Stimulated activated naive B cell treated with anti-CD40 and anti-IgM and Interleukin-4, amounts not matched to agents 10 μg/mL and 1 μg/mL and 100 μg/mL, for 72 hours (primary cell): Measurements from ENCODE around the gene NPM1.

Experiments used
- ATAC-seq, 2 donors: fragments of 150-1000 bp; cut with Tn5 transposase; replicated peaks; 2 replicates each; pipeline ENCODE4 v1.10.0; 2021; ENCODE audit warnings: moderate library complexity in 1 of 2
- DNase-seq: peaks from one replicate; pipeline ENCODE4 v3.0.0; 2021
- H3K27ac Mint-ChIP-seq: one replicate; pipeline ENCODE4 v1.8.0; 2022; ENCODE audit warnings: mild to moderate bottlenecking, mixed read lengths
- H3K27me3 Mint-ChIP-seq, 2 donors: one replicate each; pipeline ENCODE4 v1.8.0; 2022; ENCODE audit warnings: mixed read lengths in 2 of 2
- H3K36me3 Mint-ChIP-seq, 2 donors: one replicate each; pipeline ENCODE4 v1.8.0; 2022; ENCODE audit warnings: mixed read lengths in 2 of 2, mild to moderate bottlenecking in 1 of 2
- H3K4me1 Mint-ChIP-seq, 2 donors: one replicate each; pipeline ENCODE4 v1.8.0; 2022; ENCODE audit warnings: mixed read lengths in 2 of 2, mild to moderate bottlenecking in 1 of 2
- H3K4me3 Mint-ChIP-seq, 2 donors: one replicate each; pipeline ENCODE4 v1.8.0; 2022; ENCODE audit warnings: mild to moderate bottlenecking in 2 of 2, mixed read lengths in 2 of 2, moderate library complexity in 1 of 2
- H3K9me3 Mint-ChIP-seq, 2 donors: one replicate each; pipeline ENCODE4 v1.8.0; 2022; ENCODE audit warnings: mixed read lengths in 2 of 2, mild to moderate bottlenecking in 1 of 2

NPM1 gene

DNA sequence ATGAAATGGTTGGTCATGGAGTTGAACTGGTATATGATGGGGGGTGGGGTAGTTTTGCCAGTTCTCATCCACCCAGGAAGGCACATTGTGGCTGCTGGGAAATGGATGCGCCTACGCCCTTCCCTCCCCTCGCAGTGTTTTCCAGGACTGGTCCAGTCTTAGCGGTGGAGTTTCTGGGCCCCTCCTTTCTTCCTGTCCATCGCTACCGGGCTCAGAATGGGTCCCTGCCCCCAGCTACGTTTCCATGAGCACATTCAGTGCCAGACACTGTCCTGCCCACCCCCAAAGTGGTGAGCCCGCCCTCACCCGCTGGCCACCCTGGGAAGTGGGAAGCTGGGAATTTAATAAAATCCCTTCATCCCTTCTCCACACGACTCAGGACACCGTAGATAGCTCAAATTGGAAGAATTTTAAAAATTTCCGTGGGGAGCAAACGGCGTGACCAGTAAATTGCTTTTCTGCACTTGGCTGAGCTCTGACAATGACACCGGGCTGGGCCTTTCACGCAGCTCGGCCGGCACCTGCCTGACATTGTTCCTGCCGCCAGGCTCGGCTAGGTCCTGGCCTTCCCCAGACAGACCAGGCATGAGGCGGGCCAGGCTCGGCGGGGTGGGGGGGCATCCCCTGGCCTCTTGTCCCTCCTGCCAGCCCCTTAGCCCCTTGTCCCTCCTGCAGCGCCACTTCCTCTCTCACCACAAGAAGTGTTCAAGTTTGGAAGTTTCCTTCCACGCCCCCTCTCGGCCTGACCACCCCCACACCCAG, 35.4 kb downstream of the NPM1 start:
- peaks cover 10 to 24% of the 10 kb centered on the region in 2 donors for H3K4me1 Mint-ChIP-seq
- H3K36me3 Mint-ChIP-seq = no peaks in the 10 kb centered on the region
- no peaks in the 10 kb centered on the region for H3K9me3 Mint-ChIP-seq
- DNase-seq (no peak), ATAC-seq (no peak)
- no peak overlapping the region for H3K27ac Mint-ChIP-seq
- peaks cover 19 to 40% of the 10 kb centered on the region in 2 donors for H3K27me3 Mint-ChIP-seq
- no peak overlapping the region for H3K4me3 Mint-ChIP-seq

DNA sequence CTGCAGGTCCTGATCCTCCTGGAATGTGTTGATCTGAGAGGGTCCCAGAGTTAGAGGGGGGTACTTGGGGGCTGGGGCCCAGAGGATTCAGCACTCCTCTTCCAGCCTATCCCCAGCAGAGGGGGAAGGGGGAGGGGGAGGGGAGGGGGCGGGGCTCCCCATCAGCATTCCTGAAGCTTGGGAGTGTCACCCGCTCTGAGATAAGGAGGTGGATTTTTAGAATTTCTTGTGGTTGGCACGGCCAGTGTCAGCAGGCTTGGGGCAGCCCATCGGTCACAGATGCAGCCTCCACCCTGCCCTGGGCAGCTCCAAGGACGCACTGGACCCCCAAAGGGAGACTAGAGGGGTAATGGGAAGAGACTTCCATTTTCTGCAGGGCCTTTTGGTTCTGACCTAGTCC, 37.1 kb downstream of the NPM1 start:
- H3K36me3 Mint-ChIP-seq = no peaks in the 10 kb centered on the region
- DNase-seq (no peak), ATAC-seq (no peak)
- H3K4me1 Mint-ChIP-seq = peaks cover 5 to 14% of the 10 kb centered on the region in 2 donors
- no peak overlapping the region for H3K4me3 Mint-ChIP-seq
- peaks cover 23 to 38% of the 10 kb centered on the region in 2 donors for H3K27me3 Mint-ChIP-seq
- H3K27ac Mint-ChIP-seq = no peak overlapping the region
- no peaks in the 10 kb centered on the region for H3K9me3 Mint-ChIP-seq

DNA sequence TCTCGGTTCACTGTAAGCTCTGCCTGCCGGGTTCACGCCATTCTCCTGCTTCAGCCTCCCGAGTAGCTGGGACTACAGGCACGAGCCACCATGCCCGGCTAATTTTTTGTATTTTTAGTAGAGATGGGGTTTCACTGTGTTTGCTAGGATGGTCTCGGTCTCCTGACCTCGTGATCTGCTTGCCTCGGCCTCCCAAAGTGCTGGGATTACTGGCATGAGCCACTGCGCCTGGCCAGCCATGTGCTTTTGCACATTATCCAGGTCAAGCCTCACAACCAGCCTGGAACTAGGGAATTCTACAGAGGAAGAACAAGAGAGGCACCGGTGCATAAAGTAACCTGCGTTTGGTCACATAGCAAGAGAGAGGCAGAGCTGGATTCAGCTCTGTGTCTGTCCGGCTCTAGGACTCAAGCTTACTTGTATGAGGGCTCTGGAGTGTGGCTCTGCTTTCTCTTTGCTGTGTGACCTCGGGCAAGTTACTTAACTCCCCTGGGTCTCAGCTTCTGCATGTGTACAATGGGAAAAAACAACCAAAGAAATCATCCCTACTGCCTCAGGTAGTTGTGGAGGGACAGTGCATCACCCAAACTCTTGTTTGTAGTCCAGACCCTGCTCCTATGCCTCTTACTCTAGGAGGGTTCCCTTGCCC, 38.1 kb downstream of the NPM1 start:
- Mint-ChIP-seq H3K36me3 (no peaks in the 10 kb centered on the region), H3K4me3 (no peak overlapping the region), H3K4me1 (peaks cover 3 to 6% of the 10 kb centered on the region in 2 donors), H3K9me3 (no peaks in the 10 kb centered on the region), H3K27ac (no peak overlapping the region), H3K27me3 (peaks cover 18 to 32% of the 10 kb centered on the region in 2 donors)
- no peak for DNase-seq
- no peak for ATAC-seq

DNA sequence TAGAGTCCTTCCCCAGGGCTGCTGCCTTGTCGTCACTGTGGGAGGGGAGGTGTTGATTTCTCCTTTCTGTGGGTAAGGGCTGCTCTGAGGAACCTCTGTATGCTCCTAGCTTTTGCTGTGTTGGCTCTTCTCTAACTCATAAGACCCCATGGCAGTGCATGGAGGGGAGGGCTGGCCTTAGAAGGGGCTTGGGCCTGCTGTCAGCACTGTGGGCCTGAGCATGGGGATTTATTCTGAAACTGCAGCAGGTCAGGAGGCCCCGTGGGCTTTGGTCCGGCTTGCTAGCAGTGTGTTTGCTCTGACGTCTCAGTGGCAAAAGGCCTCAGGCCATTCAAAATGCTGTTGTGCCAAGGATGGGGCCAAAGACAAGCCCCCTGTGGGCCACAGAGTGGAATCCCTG, 38.6 kb downstream of the NPM1 start:
- H3K9me3 Mint-ChIP-seq = no peaks in the 10 kb centered on the region
- no peak overlapping the region for H3K4me3 Mint-ChIP-seq
- ATAC-seq = no peak
- peaks cover 0 to under 1% of the 10 kb centered on the region in 2 donors for H3K4me1 Mint-ChIP-seq
- DNase-seq = no peak
- H3K27ac Mint-ChIP-seq = no peak overlapping the region
- no peaks in the 10 kb centered on the region for H3K36me3 Mint-ChIP-seq
- peaks cover 12 to 27% of the 10 kb centered on the region in 2 donors for H3K27me3 Mint-ChIP-seq

DNA sequence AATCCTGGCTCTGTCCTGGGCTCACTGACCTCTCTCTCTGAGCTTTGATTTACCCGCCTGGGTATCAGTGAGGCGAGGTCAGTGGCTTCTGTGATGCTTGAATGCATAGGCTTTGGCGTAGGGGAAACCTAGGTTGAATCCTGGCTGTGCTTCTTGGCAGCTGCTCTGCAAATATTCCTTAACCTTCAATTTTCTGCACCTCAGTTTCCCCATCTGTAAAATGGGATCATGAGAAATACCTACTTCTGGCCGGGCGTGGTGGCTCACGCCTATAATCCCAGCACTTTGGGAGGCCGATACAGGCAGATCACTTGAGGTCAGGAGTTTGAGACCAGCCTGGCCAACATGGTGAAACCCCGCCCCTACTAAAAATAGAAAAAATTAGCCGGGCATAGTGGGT, 39.0 kb downstream of the NPM1 start:
- Mint-ChIP-seq H3K9me3 (no peaks in the 10 kb centered on the region), H3K4me3 (no peak overlapping the region), H3K27me3 (peaks cover 8 to 22% of the 10 kb centered on the region in 2 donors), H3K4me1 (no peaks in the 10 kb centered on the region), H3K36me3 (no peaks in the 10 kb centered on the region), H3K27ac (no peak overlapping the region)
- DNase-seq (no peak), ATAC-seq (no peak)

DNA sequence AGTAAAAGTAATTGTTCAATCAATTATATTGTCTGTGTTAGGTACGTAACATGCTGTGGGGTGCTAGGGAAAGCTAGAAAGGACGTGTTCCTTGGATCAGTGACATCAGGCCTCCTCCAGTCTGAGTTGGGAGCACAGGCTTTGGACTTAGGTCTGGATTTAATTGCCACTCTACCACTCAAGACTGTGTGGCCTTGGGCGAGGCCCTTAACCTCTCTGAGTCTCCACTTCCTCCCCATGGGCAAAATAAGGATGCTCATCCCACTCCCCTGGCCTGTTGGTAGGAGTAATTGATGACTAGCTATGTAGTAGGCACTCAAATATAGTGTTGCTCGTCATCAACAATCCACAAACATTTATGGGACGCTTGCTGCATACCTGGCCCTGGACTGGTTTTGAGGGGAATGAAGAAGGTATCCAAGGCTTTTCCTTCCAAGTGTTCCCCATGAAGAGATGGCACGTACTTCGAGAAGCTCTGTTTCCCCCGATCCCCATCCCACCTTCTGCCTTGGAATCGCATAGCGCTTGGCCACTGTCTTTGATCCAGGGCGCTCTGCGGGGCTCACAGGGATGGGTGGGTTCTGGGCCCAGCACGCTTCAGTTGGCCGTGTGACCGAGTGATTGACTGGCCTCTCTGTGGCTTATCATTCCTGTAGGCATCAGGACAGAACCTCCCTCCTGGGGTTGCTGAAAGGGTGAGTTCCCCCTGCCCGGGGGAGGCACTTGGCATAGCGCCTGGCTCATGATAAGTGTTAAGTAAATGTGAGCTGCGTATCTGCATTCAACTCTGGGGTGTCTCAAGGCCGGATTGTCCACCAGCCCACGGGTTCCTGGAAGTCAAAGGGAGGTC, 39.9 kb downstream of the NPM1 start:
- Mint-ChIP-seq H3K27ac (no peak overlapping the region), H3K36me3 (no peaks in the 10 kb centered on the region), H3K4me3 (no peak overlapping the region)

DNA sequence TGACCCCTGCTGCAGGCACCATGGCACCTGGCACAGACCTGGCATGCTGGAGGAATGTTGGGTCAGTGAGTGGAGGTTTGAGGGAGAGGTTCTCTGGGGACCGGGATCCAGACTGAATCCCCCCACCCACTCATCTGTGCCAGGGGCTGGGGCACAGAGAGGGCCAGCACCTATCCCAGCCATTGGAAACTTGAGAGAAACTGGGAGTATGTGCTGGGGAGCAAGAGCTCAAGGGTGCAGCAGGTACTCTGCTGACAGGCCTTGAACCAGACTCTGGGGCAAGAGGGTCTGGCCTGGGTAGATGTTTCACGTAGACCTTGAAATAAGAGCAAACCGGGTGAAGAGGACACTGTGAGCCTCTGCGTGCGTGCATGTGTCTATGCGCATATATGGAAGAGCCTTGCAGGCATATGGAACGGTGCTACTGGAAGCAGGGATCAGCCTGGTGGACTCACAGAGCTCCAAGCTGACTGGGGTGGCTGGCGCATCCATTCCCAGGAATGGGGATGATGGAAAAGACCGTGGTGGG, 40.6 kb downstream of the NPM1 start:
- Mint-ChIP-seq H3K9me3 (no peaks in the 10 kb centered on the region), H3K27ac (no peak overlapping the region), H3K4me3 (no peak overlapping the region), H3K27me3 (peaks cover 4 to 8% of the 10 kb centered on the region in 2 donors), H3K4me1 (no peaks in the 10 kb centered on the region), H3K36me3 (no peaks in the 10 kb centered on the region)
- DNase-seq = no peak
- no peak for ATAC-seq

More for the DNA sequence above, 39.9 kb downstream of the NPM1 start:
- H3K9me3 Mint-ChIP-seq = no peaks in the 10 kb centered on the region
- DNase-seq (no peak), ATAC-seq (no peak)
- no peaks in the 10 kb centered on the region for H3K4me1 Mint-ChIP-seq
- H3K27me3 Mint-ChIP-seq = peaks cover 4 to 15% of the 10 kb centered on the region in 2 donors

DNA sequence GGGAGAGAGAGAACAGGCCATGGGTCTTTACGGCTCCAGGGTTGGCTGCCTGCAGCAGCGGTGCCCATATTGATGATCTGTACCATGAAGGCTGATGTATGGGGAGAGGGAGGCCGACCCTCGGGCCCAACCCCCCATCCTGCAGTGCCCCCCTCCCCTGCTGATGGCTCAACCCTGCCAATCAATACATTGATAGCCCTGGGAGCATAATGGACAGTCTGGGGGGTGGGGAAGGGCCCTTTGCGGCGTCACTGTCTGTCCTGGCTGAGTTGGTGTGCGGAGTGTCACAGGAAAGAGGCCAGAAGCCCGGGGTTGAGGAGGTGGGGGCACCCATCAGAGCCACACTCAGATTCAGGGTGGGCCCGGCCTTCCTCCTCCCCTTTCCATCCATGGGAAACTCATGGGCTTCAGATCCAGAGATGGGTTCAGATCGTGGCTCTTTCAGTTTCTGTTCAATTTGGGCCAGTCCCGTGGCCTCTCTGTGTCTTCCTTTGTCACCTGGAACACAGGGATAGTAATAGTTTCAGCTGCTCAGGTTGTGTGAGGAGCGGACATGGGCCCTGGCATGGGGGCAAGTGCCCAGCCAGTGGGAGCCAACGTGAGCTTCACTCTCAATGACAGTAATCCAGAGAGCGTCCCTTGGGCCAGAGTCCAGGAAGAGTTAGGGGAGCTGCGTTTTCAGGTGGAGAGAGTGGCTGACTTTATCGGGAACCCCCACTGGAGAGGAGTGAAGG, 41.3 kb downstream of the NPM1 start:
- ATAC-seq = no peak
- H3K27ac Mint-ChIP-seq = no peak overlapping the region
- H3K4me1 Mint-ChIP-seq = no peaks in the 10 kb centered on the region
- peaks cover 4 to 5% of the 10 kb centered on the region in 2 donors for H3K27me3 Mint-ChIP-seq
- H3K9me3 Mint-ChIP-seq = no peaks in the 10 kb centered on the region
- no peaks in the 10 kb centered on the region for H3K36me3 Mint-ChIP-seq
- H3K4me3 Mint-ChIP-seq = no peak overlapping the region
- no peak for DNase-seq

DNA sequence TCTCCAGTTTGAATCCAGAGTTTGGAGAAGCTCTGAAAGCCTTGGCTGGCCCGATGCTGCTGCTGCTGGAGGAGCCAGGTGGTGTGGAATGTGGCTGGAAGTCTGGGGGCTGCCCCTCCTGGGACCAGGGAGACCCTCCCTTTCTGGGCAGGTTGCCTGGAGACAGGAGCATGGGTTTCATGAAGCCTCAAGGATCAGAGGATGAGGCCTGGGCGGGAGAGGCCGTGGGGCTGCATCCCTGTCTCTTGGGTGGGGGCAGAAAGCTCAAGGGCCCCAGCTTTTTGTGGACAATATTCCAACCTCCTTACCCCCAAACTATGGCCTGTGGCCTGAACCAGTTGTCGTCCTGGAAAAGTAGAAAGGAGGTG, 41.9 kb downstream of the NPM1 start:
- no peak for DNase-seq
- Mint-ChIP-seq H3K4me1 (no peaks in the 10 kb centered on the region), H3K4me3 (no peak overlapping the region), H3K27me3 (peaks cover 4 to 5% of the 10 kb centered on the region in 2 donors), H3K9me3 (no peaks in the 10 kb centered on the region), H3K27ac (no peak overlapping the region), H3K36me3 (no peaks in the 10 kb centered on the region)
- ATAC-seq = no peak

DNA sequence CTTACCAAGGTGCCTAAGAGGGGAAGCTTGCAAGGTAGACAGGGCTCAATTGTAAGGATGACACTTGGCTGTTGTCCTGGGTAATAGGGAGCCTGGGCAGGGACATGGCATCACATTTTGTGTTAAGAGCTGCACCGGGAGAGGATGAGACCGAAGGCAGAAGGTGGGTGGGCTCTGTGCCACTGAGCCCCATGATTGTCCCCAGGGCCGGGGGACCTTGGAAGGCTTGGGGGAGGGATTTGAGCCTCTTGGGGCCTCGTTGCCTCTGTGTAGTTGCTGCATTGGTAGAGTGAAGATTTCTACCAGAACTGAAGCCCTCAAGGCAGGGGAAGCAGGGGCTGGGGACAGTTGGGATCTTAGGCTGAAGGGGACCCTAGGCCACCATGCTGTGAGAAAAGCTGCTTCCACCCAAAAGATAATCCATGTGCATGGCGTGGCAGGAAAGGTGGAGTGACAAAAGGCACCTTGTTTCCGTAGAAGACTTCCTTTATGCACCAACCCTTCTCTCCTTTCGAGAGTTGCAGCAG, 43.7 kb downstream of the NPM1 start:
- no peak overlapping the region for H3K4me3 Mint-ChIP-seq
- ATAC-seq (no peak), DNase-seq (no peak)
- H3K36me3 Mint-ChIP-seq = no peaks in the 10 kb centered on the region
- H3K9me3 Mint-ChIP-seq = no peaks in the 10 kb centered on the region
- H3K4me1 Mint-ChIP-seq = no peaks in the 10 kb centered on the region
- H3K27me3 Mint-ChIP-seq = peaks cover 4 to 5% of the 10 kb centered on the region in 2 donors
- H3K27ac Mint-ChIP-seq = no peak overlapping the region

DNA sequence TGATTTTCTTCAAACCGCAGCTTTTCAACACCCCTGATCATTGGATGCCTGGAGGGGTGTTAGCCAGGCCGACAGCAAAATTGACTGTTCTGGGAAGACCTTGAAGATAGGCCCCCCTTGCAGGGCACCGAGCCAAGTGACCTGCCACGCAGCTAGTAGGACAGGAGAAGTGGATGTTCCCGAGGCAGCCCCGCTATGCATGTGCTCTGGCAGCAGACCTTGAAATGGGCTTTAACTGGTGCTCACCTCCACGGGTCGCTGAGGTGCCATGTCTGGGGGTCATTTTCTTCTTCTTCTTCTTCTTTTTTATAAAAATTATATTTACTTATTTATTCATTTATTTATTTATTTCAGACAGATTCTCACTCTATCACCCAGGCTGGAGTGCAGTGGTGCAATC, 44.4 kb downstream of the NPM1 start:
- H3K9me3 Mint-ChIP-seq = no peaks in the 10 kb centered on the region
- H3K36me3 Mint-ChIP-seq = no peaks in the 10 kb centered on the region
- H3K4me1 Mint-ChIP-seq = no peaks in the 10 kb centered on the region
- H3K4me3 Mint-ChIP-seq = no peak overlapping the region
- H3K27ac Mint-ChIP-seq = no peak overlapping the region
- DNase-seq = no peak
- H3K27me3 Mint-ChIP-seq = peaks cover 4 to 5% of the 10 kb centered on the region in 2 donors
- ATAC-seq = no peak

DNA sequence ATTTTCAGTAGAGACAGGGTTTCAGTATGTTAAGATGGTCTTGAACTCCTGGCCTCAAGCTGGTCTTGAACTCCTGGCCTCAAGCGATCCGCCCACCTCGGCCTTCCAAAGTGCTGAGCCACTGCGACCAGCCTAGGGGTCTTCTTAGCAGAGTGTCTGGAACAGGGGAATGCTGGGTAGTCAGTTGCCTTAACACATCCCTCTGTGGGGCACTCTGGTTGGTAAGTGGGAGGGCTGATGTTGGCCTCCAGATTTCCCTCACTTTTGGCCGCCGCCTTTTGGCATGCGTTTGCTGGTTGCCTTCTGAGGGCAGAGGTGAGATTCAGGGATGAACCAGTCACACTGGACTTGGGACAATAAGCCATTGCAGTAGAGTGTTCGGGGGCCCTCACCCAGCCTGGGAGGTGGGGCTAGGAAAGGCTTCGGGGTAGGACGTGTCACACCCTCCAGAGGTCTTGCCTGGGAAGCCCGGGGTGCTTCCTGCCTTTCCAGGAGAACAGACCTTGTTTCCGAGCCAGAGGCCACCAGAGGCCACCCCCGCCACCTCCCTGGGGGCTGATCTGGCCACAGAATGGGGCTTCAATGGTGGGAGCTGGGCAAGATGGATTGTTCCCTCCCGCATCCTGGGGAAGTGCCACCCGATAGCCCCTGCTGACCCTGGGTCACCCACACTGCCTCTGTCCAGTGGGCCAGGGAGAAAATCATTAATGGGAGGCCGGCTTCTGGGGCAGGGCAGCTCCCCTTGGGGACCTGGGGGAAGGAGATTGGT, 45.1 kb downstream of the NPM1 start:
- H3K4me1 Mint-ChIP-seq = no peaks in the 10 kb centered on the region
- no peak overlapping the region for H3K27ac Mint-ChIP-seq
- DNase-seq (no peak), ATAC-seq (no peak)
- no peak overlapping the region for H3K4me3 Mint-ChIP-seq
- no peaks in the 10 kb centered on the region for H3K36me3 Mint-ChIP-seq
- peaks cover 4 to 5% of the 10 kb centered on the region in 2 donors for H3K27me3 Mint-ChIP-seq
- no peaks in the 10 kb centered on the region for H3K9me3 Mint-ChIP-seq

DNA sequence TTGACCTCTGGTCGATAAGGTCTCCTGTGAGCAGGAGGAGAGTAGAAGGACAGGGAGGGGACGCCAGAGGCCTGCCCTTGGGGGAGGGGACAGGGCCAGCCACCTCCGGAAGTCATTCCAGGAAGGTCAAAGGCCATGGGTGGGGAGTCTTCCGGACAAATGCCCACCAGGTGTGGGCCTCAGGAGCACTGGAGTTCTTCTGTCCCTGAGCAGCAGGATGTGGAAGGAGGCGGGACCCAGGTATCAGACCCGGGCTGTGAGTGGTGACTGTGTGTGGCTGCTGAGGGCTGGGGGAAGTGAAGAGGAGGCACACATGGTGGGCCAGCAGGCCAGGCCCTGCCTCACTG, 45.7 kb downstream of the NPM1 start:
- Mint-ChIP-seq H3K4me3 (no peak overlapping the region), H3K36me3 (no peaks in the 10 kb centered on the region), H3K27me3 (peaks cover 4 to 5% of the 10 kb centered on the region in 2 donors), H3K27ac (no peak overlapping the region), H3K9me3 (no peaks in the 10 kb centered on the region), H3K4me1 (no peaks in the 10 kb centered on the region)
- DNase-seq = no peak
- ATAC-seq = no peak
